ENCODE measurements around the gene CRIP2. TPM values are rescaled to one million over a fixed set of nuclear protein-coding genes. Genes with fewer than 3 reads are reported as not detected.

Gene CRIP2
- total RNA-seq, 6 experiments from 2014 or later = 11.2 to 50.0 (median 27.5) TPM

DNA sequence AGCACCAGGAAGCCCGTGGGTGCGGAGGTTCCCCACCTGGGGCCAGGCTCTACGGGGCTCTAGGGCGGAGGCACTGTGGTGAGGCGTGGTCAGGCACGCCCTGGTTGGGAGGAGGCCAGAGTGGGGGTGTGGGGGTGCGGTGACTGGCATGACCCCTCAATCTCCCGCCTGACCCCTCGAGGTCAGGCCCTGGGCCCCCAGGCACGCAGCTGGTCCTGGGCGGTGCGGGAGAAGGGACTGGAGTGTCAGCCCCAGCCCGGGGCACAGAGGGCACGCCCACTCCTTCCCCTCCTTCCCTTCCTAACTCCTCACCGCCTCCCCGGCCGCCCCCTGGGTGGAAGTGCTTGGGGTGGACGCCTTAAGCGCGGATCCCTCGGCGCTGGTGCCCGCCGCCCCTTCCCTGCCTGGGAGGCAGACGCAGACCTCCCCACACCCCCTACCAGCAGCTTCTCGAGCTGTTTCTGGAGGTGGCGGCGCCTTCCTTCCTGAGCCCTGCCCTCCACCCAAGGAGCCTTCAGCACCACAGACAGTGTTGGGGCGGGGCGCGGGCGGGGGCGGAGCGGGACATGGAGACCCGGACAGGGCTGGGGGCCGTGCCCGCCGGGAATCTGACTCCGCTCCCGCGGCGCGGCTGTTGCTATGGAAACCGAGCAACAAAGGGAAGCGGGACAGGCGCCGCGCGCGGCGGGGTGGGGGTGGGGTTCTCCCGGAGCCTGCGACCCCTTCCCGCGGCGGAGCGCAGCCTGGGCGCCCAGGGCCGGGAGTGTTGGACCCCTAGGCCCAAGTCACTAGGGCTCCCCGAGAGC lies 741 bp upstream of the CRIP2 start:
- intact Hi-C loops (cut with DNase I) = no loop called here
- H3K27ac ChIP-seq = peak overlapping the region in 1 of 3 donors; percentile 37
- peaks cover 0 to 5% (median 0%) of the 10 kb centered on the region in 4 donors for H3K36me3 ChIP-seq
- H3K9me3 ChIP-seq = no peaks in the 10 kb centered on the region
- H3K27me3 ChIP-seq = no peaks in the 10 kb centered on the region
- H3K4me1 ChIP-seq = peaks cover 0 to 44% (median 17%) of the 10 kb centered on the region in 4 donors
- peak; percentile 6 to 20 (median 14) for ATAC-seq
- TF ChIP-seq, protein P1, sequence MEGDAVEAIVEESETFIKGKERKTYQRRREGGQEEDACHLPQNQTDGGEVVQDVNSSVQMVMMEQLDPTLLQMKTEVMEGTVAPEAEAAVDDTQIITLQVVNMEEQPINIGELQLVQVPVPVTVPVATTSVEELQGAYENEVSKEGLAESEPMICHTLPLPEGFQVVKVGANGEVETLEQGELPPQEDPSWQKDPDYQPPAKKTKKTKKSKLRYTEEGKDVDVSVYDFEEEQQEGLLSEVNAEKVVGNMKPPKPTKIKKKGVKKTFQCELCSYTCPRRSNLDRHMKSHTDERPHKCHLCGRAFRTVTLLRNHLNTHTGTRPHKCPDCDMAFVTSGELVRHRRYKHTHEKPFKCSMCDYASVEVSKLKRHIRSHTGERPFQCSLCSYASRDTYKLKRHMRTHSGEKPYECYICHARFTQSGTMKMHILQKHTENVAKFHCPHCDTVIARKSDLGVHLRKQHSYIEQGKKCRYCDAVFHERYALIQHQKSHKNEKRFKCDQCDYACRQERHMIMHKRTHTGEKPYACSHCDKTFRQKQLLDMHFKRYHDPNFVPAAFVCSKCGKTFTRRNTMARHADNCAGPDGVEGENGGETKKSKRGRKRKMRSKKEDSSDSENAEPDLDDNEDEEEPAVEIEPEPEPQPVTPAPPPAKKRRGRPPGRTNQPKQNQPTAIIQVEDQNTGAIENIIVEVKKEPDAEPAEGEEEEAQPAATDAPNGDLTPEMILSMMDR (IDR thresholded peaks at IDR 0.05) = no peak
- TF ChIP-seq POLR2A (IDR thresholded peaks at IDR 0.05) = no peak
- H3K4me3 ChIP-seq = peak overlapping the region; percentile 36 to 63 (median 38)
- DNase-seq = peak; percentile 85 to 88 (median 87)
- whole genome bisulfite sequencing (ENCODE audit: insufficient coverage, low coverage, low lambda C conversion rate, missing lambda C conversion rate) = 7% methylated on average over 3 of the region's 60 CpGs

DNA sequence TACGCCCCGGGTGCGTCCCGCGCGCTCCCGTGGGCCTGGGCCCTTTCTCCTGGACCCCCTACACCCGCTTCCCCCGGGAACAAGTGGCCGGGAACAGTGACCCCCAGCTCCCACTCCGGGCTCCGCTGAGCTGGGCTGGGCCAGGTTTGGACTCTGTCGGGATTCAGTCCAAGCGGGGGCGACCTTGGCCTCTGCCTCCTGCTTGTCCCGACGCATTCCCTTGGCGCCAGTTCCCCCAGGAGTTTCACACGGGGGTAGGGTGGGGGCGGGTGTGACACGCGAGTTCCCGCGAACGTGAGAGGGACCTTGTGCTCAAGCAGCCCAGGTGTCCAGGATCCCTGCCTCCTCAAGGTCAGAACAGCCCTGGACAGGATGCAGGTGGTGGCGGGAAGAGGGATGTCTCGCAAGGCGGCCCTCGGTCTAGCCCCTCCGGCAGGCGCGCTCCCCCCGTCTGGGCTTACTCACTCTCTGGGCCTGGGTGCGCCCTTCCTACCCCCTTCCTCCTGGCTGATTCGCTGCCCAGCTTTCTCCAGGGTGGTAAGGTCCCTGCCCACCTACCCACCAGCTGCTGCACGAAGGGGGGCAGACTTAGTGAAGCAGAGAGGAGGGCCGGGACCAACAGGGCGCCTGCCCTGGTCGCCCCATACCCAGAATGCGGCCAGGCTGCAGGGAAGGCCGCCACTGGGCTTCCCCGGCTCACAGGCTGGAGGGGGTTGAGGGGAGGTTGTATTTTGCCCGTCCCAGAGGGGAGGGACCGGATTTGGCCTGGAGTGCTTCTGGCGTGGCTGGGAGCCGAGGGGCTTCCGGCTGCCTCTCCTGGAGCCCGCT lies 862 bp downstream of the CRIP2 start:
- 8% methylated on average over 2 of the region's 48 CpGs for WGBS (ENCODE audit: insufficient coverage, low coverage, low lambda C conversion rate, missing lambda C conversion rate)
- intact Hi-C loops (cut with DNase I) = no loop called here
- Histone ChIP-seq H3K27ac (peak overlapping the region; percentile 68 to 86 (median 85)), H3K9me3 (no peaks in the 10 kb centered on the region), H3K27me3 (no peaks in the 10 kb centered on the region), H3K4me1 (peaks cover 0 to 40% (median 17%) of the 10 kb centered on the region in 4 donors), H3K4me3 (peak overlapping the region; percentile 58 to 82 (median 63)), H3K36me3 (no peaks in the 10 kb centered on the region)
- ATAC-seq = peak; percentile 36 to 48 (median 38)
- TF ChIP-seq, protein P1 (IDR thresholded peaks at IDR 0.05) = no peak
- TF ChIP-seq POLR2A (IDR thresholded peaks at IDR 0.05) = no peak
- peak; percentile 75 to 83 (median 77) for DNase-seq

DNA sequence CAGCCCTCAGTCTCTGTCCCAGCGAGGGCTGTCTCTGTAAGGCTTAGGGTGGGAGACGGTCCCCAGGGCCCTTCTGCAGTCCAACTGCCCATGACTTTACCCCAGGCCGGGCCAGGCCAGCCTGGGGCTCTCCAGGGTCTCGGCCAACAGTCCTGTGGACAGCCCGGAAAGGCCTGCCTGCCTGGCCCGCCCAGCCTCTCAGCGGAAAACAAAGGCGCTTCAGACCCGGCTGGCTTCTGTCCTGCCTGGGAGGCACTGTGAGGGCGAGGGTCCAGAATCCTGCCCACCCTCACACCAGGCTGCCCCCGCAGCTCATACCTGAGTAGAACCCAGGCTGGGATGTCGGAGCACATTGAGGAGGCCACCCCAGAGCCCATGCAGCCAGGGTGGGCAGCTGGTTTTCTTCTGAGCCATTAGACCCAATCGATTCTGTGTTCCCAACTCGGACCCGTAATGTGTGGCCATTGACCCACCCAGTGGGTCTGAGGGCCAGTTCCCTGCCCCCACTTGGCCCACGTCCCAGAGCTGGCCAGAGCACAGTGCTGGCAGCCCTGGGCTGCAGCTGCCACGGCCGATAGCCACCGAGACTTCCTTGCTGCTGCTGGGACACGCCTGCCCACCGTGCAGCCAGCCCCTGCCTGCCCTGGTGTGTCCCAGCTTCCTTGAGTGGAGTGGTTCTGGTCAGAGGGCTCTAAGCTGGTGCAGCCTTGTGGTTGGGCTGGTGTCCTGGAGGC lies 1.6 kb downstream of the CRIP2 start:
- Histone ChIP-seq H3K27me3 (no peaks in the 10 kb centered on the region), H3K27ac (peak overlapping the region; percentile 68 to 86 (median 85)), H3K4me3 (peak overlapping the region; percentile 58 to 82 (median 63)), H3K9me3 (no peaks in the 10 kb centered on the region), H3K36me3 (no peaks in the 10 kb centered on the region), H3K4me1 (peaks cover 0 to 47% (median 19%) of the 10 kb centered on the region in 4 donors)
- intact Hi-C loops (cut with DNase I) = no loop called here
- peak; percentile 88 to 95 (median 93) for DNase-seq
- WGBS (ENCODE audit: insufficient coverage, low coverage, low lambda C conversion rate, missing lambda C conversion rate) = no CpG with 5 or more reads among the region's 21 CpGs
- peak; percentile 57 to 71 (median 70) for ATAC-seq
- peak; percentile 43 for TF ChIP-seq POLR2A (IDR thresholded peaks at IDR 0.05)
- TF ChIP-seq, protein P1 (IDR thresholded peaks at IDR 0.05) = no peak

All from right lobe of liver (tissue), 6 donors.